HG03439 (cell line): ENCODE results near the gene CRB2.

ENCODE experiments used
- ATAC-seq: cut with Tn5 transposase; IDR thresholded peaks from one replicate; pipeline ENCODE4 v1.9.1; 2021; ENCODE audit warnings: mild to moderate bottlenecking, moderate library complexity; ENCODE audit not compliant: unreplicated experiment

CRB2 gene

GRCh38 chr9:123355761-123356431, at the start of gene CRB2:
CRB2 (plus strand) TSS chr9:123356197; CDS start chr9:123356261, 64 bp downstream.
- no peak for ATAC-seq

- ATAC-seq: no peak
These were observed 46.4 kb upstream of the CRB2 start for GRCh38 chr9:123309611-123310010.

GRCh38 chr9:123310551-123311249, 45.3 kb upstream of the CRB2 start:
- ATAC-seq: no peak

GRCh38 chr9:123311250-123311752, 44.7 kb upstream of the CRB2 start:
- ATAC-seq: no peak

GRCh38 chr9:123312306-123312877, 43.6 kb upstream of the CRB2 start:
- no peak for ATAC-seq

- no peak for ATAC-seq
These were observed 41.4 kb upstream of the CRB2 start for GRCh38 chr9:123314617-123315016.

GRCh38 chr9:123315635-123316034, 40.4 kb upstream of the CRB2 start:
- no peak for ATAC-seq

GRCh38 chr9:123316053-123316718, 39.8 kb upstream of the CRB2 start:
- no peak for ATAC-seq

- peak; percentile 53 for ATAC-seq
These were observed 37.8 kb upstream of the CRB2 start for GRCh38 chr9:123318202-123318601.

GRCh38 chr9:123318961-123319421, 37.0 kb upstream of the CRB2 start:
- no peak for ATAC-seq

- ATAC-seq: no peak
These were observed 36.3 kb upstream of the CRB2 start for GRCh38 chr9:123319541-123320339.

- no peak for ATAC-seq
These were observed 35.2 kb upstream of the CRB2 start for GRCh38 chr9:123320814-123321213.

- ATAC-seq: no peak
These were observed 34.3 kb upstream of the CRB2 start for GRCh38 chr9:123321616-123322272.

GRCh38 chr9:123322273-123323195, 33.5 kb upstream of the CRB2 start:
- ATAC-seq: peak; percentile 46

GRCh38 chr9:123323196-123324013, 32.6 kb upstream of the CRB2 start:
- ATAC-seq: no peak

GRCh38 chr9:123324767-123325183, 31.2 kb upstream of the CRB2 start:
- no peak for ATAC-seq

- no peak for ATAC-seq
These were observed 29.8 kb upstream of the CRB2 start for GRCh38 chr9:123326187-123326586.

GRCh38 chr9:123326662-123327093, 29.3 kb upstream of the CRB2 start:
- no peak for ATAC-seq
